A673 (cell line): ENCODE data around the gene ETV4. TPM values are rescaled to one million over a fixed set of nuclear protein-coding genes. Genes with fewer than 3 reads are reported as not detected.

Experiments
- BruUV-seq: library from RNA; stranded (reverse); fragments of 400-500 nt; replicated peaks from 2 replicates; lab custom pipeline; 2021; lab: Mats Ljungman, UMichigan
- CTCF ChIA-PET: fragments of 300-600 bp; sonication (Branson Sonifier 250); formaldehyde crosslinking; loops from one replicate; lab custom pipeline; 2022; ENCODE audit warnings: antibody characterized with exemption; lab: Charles Lee
- POLR2A ChIA-PET: fragments of 300-600 bp; sonication (Branson Sonifier 250); formaldehyde crosslinking; loops from one replicate; lab custom pipeline; 2022; ENCODE audit warnings: antibody characterized with exemption; ENCODE audit not compliant: low non-redundant PET; lab: Charles Lee
- DNase-seq: peaks from one replicate; pipeline ENCODE4 v3.0.0-alpha.2; 2015; ENCODE audit warnings: low spot score
- H3K27ac ChIP-seq: fragments of 200-600 bp; sonication (generic); 2 replicates; pipeline ENCODE4 v1.5.1; 2016; ENCODE audit warnings: mixed run types, low read depth, mild to moderate bottlenecking, mixed read lengths, antibody characterized with exemption, low read length; ENCODE audit not compliant: poor library complexity, severe bottlenecking
- H3K27me3 ChIP-seq: fragments of 200-600 bp; sonication (generic); replicated peaks from 2 replicates; pipeline ENCODE4 v1.6.1; 2017; ENCODE audit warnings: mixed run types, low read depth, mild to moderate bottlenecking, mixed read lengths, antibody characterized with exemption, low read length; ENCODE audit not compliant: insufficient read depth, poor library complexity
- H3K36me3 ChIP-seq: fragments of 200-600 bp; sonication (generic); 2 replicates; pipeline ENCODE4 v1.6.1; 2016; ENCODE audit warnings: mixed run types, mild to moderate bottlenecking, mixed read lengths, antibody characterized with exemption, low read length; ENCODE audit not compliant: insufficient read depth, poor library complexity, severe bottlenecking
- H3K4me1 ChIP-seq: fragments of 200-600 bp; sonication (generic); 2 replicates; pipeline ENCODE4 v1.6.1; 2017; ENCODE audit warnings: mixed run types, mild to moderate bottlenecking, mixed read lengths, antibody characterized with exemption, low read length; ENCODE audit not compliant: insufficient read depth, poor library complexity, severe bottlenecking
- H3K4me3 ChIP-seq: fragments of 200-600 bp; sonication (generic); 2 replicates; pipeline ENCODE4 v1.5.1; 2016; ENCODE audit warnings: low read depth, mixed run types, mild to moderate bottlenecking, mixed read lengths, low read length; ENCODE audit not compliant: poor library complexity, severe bottlenecking
- H3K9me3 ChIP-seq: fragments of 200-600 bp; sonication (generic); 2 replicates; pipeline ENCODE4 v1.6.1; 2016; ENCODE audit warnings: mixed run types, low read depth, mild to moderate bottlenecking, mixed read lengths, antibody characterized with exemption, low read length; ENCODE audit not compliant: poor library complexity, severe bottlenecking
- CTCF ChIP-seq: fragments of 300-800, 200-600 bp; sonication (generic); conservative IDR thresholded peaks from 2 replicates; pipeline ENCODE4 v1.5.1; 2017; ENCODE audit warnings: low read depth, mild to moderate bottlenecking, antibody characterized with exemption, low read length, moderate library complexity, mixed read lengths
- EZH2 ChIP-seq: fragments of 200-600 bp; sonication (generic); IDR thresholded peaks from 2 replicates; pipeline ENCODE4 v1.6.1; 2017; ENCODE audit warnings: borderline replicate concordance, low read depth, mild to moderate bottlenecking, mixed read lengths, antibody characterized with exemption, low read length; ENCODE audit not compliant: poor library complexity, severe bottlenecking
- intact Hi-C: fragments of 100-400 bp; cut with micrococcal nuclease; formaldehyde crosslinking; loops from one replicate; pipeline ENCODE4 v1.10.0; 2022; ENCODE audit not compliant: unreplicated experiment
- total RNA-seq: library from RNA; stranded (reverse); gene quantifications from 2 replicates; pipeline ENCODE4 v1.2.3, GENCODE V29; 2021

The ETV4 gene
- total RNA-seq, 1 experiment from 2014 or later, result 31.2 TPM

GRCh38 chr17:43573579-43574321 lies 27.6 kb upstream of the ETV4 start:
- intact Hi-C loops, result no loop called here
- BruUV-seq, result no TSS peak
- H3K9me3 ChIP-seq, result no peaks in the 10 kb centered on the region
- no peaks in the 10 kb centered on the region for H3K4me1 ChIP-seq
- no peaks in the 10 kb centered on the region for H3K27me3 ChIP-seq
- no peak overlapping the region for H3K27ac ChIP-seq
- H3K36me3 ChIP-seq, result no peaks in the 10 kb centered on the region
- TF ChIP-seq EZH2 (no peak), CTCF (no peak)
- ChIA-PET CTCF (interaction anchor here (2.3 kb wide), 1 partner anchor 100 kb away, joined by 6 read pairs; no protein-coding TSS in a partner anchor), POLR2A (no interaction called here)
- DNase-seq, result no peak
- H3K4me3 ChIP-seq, result no peak overlapping the region

- intact Hi-C loops, result no loop called here
- POLR2A ChIA-PET, result no interaction called here
These were observed 26.3 kb upstream of the ETV4 start for GRCh38 chr17:43572368-43572980.

GRCh38 chr17:43570518-43570928 lies 24.4 kb upstream of the ETV4 start:
- DNase-seq, result no peak
- Histone ChIP-seq H3K4me3 (no peak overlapping the region), H3K9me3 (no peaks in the 10 kb centered on the region), H3K36me3 (no peaks in the 10 kb centered on the region), H3K27ac (no peak overlapping the region), H3K27me3 (no peaks in the 10 kb centered on the region), H3K4me1 (no peaks in the 10 kb centered on the region)
- intact Hi-C loops, result no loop called here
- no TSS peak for BruUV-seq
- ChIA-PET POLR2A (interaction anchor here (0.7 kb wide), 2 partner anchors 27 to 150 kb away, joined by 4 to 10 read pairs; no protein-coding TSS in a partner anchor), CTCF (interaction anchor here (0.7 kb wide), 1 partner anchor 85 kb away, joined by 3 read pairs; no protein-coding TSS in a partner anchor)
- TF ChIP-seq CTCF (no peak), EZH2 (no peak)

More at GRCh38 chr17:43572368-43572980, 26.3 kb upstream of the ETV4 start:
- H3K4me1 ChIP-seq, result no peaks in the 10 kb centered on the region
- no peaks in the 10 kb centered on the region for H3K36me3 ChIP-seq
- H3K27me3 ChIP-seq, result no peaks in the 10 kb centered on the region
- TF ChIP-seq CTCF (no peak), EZH2 (no peak)
- H3K27ac ChIP-seq, result no peak overlapping the region
- DNase-seq, result no peak
- BruUV-seq, result no TSS peak
- no peak overlapping the region for H3K4me3 ChIP-seq
- no peaks in the 10 kb centered on the region for H3K9me3 ChIP-seq
- CTCF ChIA-PET, result no interaction called here
